Measurements from ENCODE around the gene RPS6KA4.

RPS6KA4 gene

DNA sequence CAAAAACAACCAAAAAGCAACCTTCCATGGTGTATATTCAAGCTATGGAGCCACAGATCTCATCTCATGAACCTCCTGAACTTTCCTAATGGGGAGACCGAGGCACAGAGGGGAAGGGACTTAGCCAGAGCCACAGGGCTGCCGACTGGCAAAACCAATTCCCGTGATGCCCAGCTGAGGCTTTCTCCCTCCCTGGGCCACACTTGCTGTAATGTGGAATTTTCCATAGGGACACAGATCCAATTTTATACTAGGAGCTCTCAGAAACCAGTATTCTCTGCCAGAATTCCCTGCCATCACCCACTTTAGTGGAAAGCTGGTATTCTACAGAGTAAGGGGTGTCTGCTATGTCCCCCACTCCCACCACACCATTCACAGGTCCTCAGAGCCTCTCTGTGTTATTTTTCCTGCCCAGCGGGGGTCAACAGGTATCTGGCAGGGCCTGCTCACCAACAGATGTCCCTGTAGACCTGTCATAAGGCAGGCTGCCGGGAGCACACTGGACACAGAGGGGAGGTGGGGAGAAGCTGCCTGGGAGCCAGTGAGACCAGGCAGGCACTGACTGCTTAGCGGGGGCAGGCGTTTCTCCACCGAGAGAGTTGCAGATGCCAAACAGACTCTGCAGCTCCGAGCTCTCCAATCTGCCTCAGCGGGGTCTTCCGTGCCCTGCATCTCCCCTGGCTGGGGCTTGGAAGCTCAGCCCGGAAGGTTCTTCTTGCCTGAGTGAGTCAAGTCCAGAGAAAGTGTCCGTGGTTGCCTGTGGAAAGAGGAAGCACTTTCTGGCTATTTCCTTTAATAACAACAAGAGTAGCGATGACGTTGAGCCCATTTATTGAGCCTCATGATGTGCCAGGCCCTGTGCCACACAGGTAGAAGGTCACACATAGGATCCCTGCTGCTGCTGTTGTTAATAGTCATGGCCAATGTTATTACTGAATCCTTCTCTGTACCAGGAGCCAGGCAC lies 26.3 kb downstream of the RPS6KA4 start:
- DNase-seq (ENCODE audit: low read depth in 1 of 2, low spot score in 1 of 2) = no peak

DNA sequence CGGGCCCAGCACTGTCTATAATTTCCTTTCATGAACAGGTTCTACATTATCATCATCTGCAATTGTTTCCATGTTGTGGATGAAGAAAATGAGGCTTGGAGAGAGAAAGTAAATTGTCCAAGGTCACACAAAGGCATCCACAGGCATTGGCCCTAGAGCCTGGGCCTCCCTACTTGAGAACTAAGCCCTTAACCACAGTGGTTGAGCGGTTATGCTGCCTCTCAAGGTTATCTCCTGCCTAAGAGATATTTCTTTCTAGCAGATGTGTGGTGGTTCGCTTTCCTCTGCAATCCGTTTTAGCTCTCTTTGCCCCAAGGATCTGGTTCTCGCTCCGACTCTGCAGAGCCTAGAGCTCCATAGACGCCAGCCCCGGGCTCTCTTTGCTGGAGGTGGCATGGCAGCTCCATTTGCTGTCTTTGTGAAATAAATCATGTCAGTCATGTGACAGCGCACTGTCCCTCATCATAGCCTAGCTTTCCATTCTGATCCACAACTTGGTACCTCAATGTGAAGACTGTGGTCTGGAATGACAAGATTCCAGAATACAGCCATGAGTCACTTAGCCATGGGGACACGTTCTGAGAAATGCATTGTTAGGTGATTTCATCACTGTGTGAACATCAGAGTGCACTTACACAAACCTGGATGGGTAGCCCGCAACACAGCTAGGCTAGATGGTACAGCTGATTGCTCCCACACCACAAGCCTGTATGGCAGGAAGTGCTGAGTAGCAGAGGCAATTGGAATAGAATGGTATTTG lies 27.2 kb downstream of the RPS6KA4 start:
- no peak for DNase-seq (ENCODE audit: low read depth in 1 of 2, low spot score in 1 of 2)

DNA sequence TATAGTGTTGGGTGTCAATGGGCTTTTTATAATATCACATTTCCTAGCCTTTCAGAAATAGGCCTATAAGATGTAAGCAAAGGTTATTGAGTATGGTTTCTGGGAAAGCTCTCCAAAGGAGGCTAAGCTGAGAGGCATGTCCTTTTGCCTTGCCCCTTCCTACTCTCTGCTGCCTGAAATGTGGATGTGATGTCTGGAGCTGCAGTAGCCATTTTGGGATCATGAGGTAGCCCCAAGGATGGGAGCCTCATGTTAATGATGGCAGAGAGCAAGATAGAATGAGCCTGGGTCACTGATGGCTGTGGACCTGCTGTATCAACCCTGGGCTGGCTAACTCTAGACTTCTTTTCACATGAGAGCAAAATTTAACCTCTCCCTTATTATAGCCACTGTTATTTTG lies 29.0 kb downstream of the RPS6KA4 start:
- no peak for DNase-seq (ENCODE audit: low read depth in 1 of 2, low spot score in 1 of 2)

DNA sequence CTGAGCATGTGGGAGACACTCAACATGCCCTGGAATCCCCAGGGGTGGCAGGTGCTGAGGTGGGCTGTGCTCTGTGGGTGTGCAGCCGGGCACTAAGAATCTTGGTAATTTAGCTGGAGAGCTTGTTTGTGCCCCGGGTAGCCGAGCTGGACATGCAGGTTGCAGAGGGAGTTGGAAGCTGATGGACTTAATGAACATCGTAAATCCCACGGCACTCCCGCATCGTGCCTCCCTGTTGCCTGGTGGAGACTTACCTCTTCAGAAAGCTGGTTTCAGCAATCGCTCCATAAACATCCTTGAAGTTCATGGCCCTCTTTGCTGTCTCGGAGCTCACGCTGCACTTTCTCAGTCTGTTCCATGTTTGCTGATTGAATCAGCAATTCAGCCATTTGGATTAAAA lies 29.9 kb downstream of the RPS6KA4 start:
- no peak for DNase-seq (ENCODE audit: low read depth in 1 of 2, low spot score in 1 of 2)

DNA sequence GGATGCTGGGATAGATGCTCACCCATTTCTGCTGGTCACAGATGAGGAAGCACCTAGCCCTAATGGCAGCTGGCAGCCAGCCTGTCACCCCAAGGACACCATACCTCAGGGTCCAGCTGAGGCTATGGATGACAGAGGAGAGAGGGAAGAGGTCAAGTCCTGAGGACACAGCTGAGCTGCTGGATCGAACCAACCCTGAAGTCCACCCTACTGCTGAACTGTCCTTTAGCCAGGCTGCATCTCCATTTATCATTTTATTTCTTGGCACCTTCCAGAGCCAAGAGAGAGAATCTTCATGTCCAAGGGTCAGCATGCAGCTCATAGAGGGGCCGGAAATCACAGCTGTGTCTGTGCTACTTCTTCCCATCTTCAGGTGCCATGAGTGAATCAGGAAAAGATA lies 30.9 kb downstream of the RPS6KA4 start:
- no peak for DNase-seq (ENCODE audit: low read depth in 1 of 2, low spot score in 1 of 2)

DNA sequence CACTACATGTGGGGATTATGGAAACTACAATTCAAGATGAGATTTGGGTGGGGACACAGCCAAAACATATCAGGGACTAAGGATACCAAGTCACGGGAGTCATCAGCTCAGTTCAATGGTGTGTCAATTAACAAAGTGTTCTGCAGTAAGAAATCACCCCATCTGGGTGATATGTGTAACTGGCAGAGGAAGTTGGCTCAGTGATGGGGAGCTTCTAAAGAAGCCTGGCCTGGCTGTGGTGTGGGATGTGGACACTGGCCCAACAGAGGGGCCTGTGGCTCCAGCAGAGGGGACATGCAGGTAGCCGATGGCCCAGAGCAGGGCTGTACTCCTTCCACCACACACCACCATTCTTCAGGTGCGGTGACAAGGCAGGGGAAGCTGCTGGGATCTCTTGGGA lies 31.6 kb downstream of the RPS6KA4 start:
- no peak for DNase-seq (ENCODE audit: low read depth in 1 of 2, low spot score in 1 of 2)

DNA sequence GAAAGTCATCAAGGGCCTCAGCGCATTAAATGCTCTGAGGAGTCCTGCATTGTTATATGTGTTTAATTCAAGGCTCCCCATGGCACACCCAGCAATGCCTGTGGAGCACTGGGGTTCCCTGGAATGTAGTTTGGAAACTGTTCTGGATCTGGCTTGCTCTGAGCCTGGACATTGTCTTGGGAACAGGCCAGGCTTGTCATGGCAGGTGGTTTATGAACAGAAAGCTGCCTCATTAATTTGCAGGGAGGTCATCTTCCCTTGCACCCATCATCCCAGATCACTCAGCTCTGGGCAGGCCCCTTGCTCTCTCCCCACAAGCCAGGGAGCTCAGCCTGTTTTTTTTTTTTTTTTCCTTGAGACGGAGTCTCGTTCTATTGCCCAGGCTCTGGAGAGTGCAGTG lies 32.9 kb downstream of the RPS6KA4 start:
- no peak for DNase-seq (ENCODE audit: low read depth in 1 of 2, low spot score in 1 of 2)

DNA sequence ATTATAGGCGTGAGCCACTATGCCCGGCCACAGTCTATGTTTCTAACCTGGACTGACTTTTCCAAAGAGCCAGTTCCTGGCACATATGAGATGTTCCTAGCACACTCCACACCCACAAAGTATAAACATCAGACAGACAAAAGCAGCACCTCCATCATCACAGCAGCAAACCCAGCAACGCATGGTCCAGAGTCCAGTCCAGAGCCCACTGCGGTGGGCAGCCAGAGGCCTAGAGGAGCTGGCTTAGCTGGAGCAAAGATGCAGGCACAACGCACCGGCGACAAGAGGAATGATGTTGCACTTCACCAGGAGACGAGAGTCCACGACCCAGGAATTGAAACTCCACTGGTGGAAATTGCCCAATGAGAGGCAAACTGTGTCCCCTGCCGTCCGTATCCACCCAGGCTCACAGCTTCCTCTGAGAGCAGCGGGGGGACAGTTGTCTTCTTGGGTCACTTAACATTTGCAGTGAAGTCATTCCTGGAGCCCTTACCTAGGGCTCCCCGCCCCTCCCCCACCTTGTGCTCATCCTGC lies 36.6 kb downstream of the RPS6KA4 start:
- DNase-seq (ENCODE audit: low read depth in 1 of 2, low spot score in 1 of 2) = no peak

DNA sequence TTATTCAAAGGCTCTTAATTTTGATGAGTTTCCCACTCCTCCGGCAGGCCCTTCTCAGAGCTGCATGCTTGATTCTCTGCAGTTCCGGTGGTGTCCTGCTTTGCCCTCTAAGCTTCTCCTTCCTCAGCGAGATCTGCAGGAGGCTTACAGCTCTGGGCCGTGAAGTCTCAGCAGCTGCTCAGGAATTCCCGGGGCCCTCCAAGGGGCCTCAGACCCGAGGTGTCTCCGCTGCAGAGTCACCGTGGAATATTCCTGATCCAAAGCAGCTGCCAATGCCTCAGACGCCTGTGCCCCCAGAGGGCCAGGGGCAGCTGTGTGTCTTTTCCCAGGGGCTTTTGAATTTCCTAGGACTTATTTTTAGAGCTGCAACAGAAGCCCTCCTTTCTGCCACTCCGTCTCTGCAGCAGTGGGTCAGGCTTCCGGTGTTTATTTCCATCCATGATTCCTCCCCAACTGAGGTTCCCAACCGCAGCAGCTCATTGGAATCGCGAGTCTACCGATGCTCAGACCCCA lies 37.2 kb downstream of the RPS6KA4 start:
- no peak for DNase-seq (ENCODE audit: low read depth in 1 of 2, low spot score in 1 of 2)

DNA sequence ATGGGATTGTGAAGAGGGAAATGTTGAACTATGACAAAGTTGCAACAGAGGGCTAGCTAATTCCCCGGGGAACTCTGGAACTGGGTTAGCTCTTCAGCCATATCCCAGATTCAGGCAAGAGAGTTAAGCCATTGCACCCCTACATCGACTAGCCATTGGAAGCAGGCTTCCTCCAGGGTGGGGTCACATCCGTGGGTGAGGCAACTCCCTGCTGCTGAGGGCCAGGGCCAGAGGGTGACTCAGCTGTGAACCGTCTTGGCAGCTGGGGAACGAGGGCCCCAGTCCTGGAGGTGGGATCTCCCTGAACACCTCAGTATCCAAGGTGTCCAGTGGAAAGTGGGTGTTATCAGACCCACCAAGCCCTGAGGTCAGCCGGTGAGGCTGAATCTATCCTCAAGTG lies 41.1 kb downstream of the RPS6KA4 start:
- DNase-seq (ENCODE audit: low read depth in 1 of 2, low spot score in 1 of 2) = no peak

DNA sequence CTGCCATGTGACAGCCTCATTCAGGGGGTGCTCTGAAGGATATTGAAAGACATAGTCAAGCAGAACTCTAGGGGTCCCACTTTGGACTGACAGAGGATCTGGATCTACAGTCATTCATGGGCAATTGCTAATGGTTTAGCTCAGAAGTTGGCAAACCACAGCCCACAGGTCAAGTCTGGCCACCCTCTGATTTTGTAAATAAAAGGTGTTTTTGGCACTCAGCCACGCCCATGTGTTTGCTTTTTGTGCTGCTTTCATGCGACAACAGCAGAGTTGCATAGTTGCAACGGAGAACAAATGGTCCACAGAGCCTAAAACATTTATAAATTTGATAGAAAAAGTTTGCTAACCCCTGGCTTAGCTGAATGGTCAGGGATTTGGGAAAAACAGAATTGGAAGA lies 41.7 kb downstream of the RPS6KA4 start:
- DNase-seq (ENCODE audit: low read depth in 1 of 2, low spot score in 1 of 2) = no peak

DNA sequence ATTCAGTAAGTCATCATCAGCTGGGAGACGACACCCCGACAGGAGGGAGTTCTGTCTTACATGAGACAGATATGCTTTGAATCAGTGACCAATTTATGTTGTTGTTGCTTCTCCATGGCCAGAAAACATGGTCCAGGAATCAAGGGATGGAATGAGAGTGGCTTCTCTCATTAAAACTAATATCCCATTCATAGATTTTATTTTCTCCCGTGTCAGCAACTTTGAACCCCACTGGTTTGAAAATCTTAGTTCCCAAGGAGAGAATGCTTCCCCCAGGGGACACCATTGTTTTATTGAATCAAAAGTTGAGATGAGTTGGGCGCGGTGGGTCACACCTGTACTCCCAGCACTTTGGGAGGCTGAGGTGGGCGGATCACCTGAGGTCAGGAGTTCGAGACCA lies 42.8 kb downstream of the RPS6KA4 start:
- DNase-seq (ENCODE audit: low read depth in 1 of 2, low spot score in 1 of 2) = no peak

DNA sequence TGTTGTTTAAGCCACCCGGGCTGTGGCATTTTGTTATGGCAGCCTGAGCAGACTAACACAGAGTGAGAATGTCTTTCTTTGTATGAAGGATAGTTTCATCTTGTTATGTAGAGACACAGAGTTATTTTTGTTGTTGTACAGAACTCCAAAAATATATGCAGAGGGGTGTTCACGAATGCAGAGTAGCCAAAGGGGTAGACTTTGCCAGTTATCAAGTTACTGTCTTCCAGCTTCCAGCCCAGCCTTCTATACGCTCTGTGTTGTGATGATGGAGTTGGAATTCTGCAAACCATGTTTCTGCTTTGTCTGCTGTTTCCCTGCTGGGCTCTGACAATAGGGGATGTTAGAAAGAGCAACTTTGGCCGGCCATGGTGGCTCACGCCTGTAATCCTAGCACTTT lies 44.1 kb downstream of the RPS6KA4 start:
- DNase-seq (ENCODE audit: low read depth in 1 of 2, low spot score in 1 of 2) = no peak

DNA sequence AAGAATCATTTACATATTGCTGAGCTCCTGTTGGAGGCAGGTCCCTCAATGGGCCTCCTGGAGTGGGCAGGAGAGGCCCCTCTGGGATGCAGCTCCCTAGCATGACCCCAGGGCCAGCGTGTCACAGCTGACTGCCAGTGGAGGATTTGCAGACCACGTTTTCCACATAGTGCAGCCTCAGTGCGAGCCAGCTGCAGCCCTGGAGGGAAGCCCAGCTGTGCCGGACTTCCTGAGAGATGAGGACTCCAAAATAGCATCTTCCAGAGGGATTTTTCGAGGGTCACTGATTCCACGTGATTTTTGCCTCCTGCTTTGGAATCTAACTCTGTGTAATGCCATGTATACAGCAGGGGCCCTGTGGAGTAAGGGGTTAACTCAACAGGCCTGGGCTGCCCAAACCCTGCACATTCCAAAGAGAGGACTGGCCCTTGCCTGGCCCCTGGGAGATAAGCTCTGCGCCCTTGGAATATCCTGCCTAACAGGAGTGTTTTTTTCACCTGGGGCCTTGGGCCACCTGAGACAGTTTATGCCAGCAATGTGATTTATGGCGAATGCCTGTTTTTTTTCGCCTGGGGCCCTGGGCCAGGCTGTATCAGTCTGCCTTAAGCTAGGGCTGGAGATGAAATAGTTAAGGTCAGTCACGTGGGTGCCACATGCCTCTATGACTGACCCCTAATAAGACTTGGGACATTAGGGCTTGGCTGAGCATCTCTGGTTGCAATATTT lies 47.4 kb downstream of the RPS6KA4 start:
- DNase-seq (ENCODE audit: low read depth in 1 of 2, low spot score in 1 of 2) = no peak

DNA sequence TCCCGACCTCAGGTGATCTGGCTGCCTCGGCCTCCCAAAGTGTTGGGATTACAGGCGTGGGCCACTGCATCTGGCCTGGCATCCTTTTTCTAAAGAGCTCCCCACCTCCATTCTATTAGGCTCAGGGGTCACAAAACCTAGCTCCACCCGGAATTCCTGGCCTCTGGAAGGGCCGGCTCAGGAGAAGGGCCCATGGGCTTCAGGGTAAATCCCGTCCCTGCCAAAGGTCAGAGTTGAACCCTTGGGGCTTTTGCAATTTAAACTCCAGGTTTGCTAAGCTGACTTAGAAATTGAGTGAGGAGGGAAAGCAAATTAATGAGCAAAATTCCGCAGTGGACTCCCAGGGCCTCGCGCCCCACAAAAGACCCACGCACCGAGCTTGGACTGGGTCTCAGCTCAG lies 48.3 kb downstream of the RPS6KA4 start:
- DNase-seq (ENCODE audit: low read depth in 1 of 2, low spot score in 1 of 2) = no peak

DNA sequence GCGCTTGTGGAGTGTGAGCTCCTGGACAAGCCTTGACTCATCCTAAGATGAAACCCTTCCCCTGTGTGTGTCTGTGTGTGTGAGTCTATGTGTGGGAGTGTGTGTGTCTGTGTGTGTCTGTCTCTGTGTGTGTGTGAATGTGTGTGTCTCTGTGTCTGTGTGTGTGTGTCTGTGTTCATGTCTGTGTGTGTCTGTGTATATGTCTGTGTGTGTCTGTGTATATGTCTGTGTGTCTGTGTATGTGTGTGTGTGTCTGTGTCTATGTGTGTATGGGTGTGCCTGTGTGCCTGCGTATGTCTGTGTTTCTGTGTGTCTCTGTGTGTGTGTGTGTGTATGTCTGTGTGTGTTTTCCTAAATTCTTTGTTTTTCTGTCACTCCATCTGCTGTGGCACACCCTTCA lies 48.7 kb downstream of the RPS6KA4 start:
- no peak for DNase-seq (ENCODE audit: low read depth in 1 of 2, low spot score in 1 of 2)

DNA sequence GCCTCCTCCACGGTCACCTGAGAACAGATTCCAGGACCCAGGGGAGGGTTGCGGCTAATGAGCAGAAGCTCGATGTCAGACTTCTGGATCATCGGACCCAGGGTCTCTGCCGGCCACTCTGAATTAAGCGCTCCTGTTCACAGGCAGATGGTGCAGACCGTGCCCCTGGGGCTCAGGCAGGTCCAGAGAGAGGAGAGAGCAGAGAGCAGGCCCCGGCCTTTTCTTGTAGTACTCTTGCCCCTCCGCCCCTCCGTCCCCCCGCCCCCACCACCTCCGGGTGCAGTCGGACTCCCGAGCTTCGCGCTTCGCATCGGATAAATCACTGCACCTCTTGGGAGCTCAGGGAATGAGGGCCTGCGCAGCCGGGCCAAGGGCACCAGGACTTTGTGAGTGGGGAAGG lies 50.3 kb downstream of the RPS6KA4 start:
- DNase-seq (ENCODE audit: low read depth in 1 of 2, low spot score in 1 of 2) = no peak

DNA sequence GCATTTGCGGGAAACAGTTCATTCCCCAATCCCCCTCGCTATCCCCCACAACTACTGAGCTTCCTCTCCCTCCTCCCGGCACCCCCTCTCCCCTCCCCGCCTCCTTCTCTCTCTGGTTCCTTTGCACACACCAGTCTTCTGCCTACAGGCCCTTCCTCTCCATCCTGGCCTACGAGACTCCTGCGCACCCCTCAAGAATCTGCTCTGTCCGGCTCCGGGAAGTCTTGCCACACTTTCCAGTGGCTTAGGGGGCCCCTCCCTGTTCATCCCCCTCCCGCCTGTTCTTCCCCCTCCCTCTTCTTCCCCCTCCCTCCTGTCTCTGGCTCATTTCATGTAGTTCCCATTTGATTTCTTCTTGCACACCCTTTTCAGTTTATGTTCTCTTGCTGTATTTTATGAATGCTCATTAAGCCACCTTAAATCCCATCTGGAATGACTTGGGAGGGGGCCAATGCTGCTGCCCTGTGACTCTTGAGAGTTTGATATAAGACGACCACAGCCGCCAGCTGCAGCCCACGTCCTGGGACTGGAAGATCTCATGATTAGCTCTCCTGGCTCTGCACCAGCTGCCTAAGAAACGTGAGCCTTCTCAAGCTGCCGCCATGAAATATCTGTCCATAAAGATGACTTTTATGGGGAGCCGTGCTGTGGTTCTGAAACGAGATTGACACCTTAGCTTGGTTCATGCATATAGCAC lies 50.9 kb downstream of the RPS6KA4 start:
- no peak for DNase-seq (ENCODE audit: low read depth in 1 of 2, low spot score in 1 of 2)

DNA sequence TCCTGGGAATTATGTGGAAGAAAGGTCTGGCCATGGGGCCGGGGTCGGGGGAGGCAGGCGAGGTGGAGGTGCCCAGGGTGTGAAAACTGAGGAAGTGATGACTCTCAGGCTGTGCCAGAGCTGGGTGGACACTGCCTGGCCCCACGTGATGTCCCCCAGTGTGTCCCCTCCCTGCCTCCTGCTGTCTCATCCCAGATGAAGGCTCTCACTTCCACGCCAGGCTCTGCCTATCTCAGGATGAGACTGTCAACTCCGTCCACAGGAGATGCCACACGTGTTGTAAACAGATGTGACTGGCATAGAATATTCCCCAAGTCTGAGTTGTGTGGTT lies 51.4 kb downstream of the RPS6KA4 start:
- DNase-seq (ENCODE audit: low read depth in 1 of 2, low spot score in 1 of 2) = no peak

DNA sequence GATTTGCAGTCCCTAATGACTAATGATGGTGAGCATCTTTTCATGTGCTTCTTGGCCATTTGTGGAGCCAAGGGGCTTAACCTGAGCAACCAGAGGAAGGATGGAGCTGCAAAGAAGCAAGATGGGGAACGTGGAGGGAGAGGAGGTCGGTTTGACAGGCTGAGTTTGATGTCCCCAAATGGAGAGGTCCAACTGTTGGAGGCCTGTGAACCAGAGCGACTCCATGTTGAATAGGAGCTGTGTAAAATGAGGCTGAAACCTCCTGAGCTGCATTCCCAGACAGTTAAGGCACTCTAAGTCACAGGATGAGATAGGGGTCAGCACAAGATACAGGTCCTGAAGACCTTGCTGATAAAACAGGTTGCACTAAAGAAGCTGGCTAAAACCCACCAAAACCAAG lies 54.5 kb downstream of the RPS6KA4 start:
- DNase-seq (ENCODE audit: low read depth in 1 of 2, low spot score in 1 of 2) = no peak

DNA sequence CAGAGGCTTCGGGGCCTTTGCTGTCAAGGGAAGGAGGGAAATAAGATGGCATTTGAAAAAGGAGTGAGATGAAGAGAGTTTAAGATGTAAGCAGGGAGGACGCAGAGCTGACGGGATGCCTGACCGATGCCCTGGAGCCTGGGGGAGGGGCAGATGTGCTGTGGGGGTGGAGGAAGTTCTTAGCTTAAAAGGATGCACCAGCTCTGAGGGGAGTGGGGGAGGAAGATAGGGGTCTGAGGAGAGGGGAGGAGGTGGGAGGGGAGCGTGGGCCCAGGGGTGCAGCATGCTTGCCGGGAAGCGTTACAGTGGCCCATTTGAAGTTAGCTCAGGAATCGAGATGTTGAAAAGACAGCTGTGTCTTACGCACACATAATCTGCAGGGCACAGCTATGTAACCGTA lies 56.3 kb downstream of the RPS6KA4 start:
- DNase-seq (ENCODE audit: low read depth in 1 of 2, low spot score in 1 of 2) = no peak
